HL-60 (cell line): ENCODE measurements around the gene IKZF3.

ENCODE experiments used
- CTCF ChIP-seq: IDR thresholded peaks from one replicate; pipeline ENCODE4 v1.5.1; 2011; ENCODE audit warnings: low read length, control low read depth, inconsistent platforms; ENCODE audit not compliant: insufficient read depth
- POLR2AphosphoS5 ChIP-seq: IDR thresholded peaks from 2 replicates; pipeline ENCODE4 v1.6.1; 2012; ENCODE audit warnings: low read depth
- REST ChIP-seq: IDR thresholded peaks from 2 replicates; pipeline ENCODE4 v1.6.1; 2012; ENCODE audit warnings: low read depth; ENCODE audit not compliant: insufficient replicate concordance

DNA sequence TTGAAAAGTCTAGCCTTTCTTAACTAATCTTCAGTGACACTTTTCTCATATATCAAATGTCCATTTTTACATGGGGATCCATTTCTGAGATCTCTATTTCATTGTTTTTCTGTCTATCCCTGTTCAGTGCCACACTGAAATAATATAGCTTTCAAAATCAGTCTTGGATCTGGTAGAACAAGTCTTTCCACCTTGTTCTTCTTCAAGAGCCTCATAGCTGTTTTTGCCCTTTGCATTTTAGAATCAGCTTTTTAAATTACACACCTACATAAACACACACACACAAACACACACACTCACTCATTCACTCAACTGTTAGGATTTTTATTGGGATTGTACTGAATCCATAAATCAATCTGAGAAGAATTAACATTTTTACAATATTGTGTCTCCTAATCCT lies 35.1 kb upstream of the IKZF3 start:
- TF ChIP-seq POLR2AphosphoS5, result no peak
- TF ChIP-seq CTCF, result no peak
- no peak for TF ChIP-seq REST
